Prostate gland (tissue), 2 donors: Measurements from ENCODE around the gene SLAIN1.

Experiments
- POLR2A ChIP-seq: fragments of 450-650 bp; IDR thresholded peaks from one replicate; pipeline ENCODE4 v1.6.1; 2016; ENCODE audit warnings: antibody characterized with exemption, mild to moderate bottlenecking
- TF ChIP-seq, protein P1 (sequence below), 4 experiments: fragments of 200-600 bp in 2 of 4; fragments of 450-650 bp in 2 of 4; sonication (generic) in 2 of 4; IDR thresholded peaks; 1 replicate in 3 of 4; 2 replicates in 1 of 4; pipeline ENCODE4 v1.5.1; 2016 to 2019; ENCODE audit warnings: antibody characterized with exemption in 4 of 4, mild to moderate bottlenecking in 2 of 4, moderate library complexity in 2 of 4

DNA sequence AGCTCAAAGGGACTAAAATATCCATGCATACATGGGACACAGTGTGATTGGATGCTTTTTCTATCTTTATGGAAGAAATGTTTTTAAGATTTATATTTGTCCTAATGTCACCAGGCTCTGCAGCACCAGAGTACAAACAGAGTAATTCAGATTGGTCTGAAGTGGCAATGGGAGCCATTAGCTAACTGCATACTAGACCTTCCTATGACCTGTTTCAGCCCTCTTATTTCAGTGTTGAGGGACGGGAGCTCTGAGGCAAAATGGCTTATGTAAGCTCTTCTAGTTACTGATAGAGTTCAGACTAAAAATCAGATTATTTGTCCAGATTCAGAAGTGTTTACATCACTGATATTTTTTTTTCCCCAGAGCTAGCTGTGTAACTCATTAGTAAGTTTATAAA lies 4.9 kb downstream of the SLAIN1 start:
- TF ChIP-seq, protein P1, sequence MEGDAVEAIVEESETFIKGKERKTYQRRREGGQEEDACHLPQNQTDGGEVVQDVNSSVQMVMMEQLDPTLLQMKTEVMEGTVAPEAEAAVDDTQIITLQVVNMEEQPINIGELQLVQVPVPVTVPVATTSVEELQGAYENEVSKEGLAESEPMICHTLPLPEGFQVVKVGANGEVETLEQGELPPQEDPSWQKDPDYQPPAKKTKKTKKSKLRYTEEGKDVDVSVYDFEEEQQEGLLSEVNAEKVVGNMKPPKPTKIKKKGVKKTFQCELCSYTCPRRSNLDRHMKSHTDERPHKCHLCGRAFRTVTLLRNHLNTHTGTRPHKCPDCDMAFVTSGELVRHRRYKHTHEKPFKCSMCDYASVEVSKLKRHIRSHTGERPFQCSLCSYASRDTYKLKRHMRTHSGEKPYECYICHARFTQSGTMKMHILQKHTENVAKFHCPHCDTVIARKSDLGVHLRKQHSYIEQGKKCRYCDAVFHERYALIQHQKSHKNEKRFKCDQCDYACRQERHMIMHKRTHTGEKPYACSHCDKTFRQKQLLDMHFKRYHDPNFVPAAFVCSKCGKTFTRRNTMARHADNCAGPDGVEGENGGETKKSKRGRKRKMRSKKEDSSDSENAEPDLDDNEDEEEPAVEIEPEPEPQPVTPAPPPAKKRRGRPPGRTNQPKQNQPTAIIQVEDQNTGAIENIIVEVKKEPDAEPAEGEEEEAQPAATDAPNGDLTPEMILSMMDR (IDR thresholded peaks at IDR 0.05), result no peak
- TF ChIP-seq POLR2A, result no peak
